WERI-Rb-1 (cell line): Measurements from ENCODE around the gene HOXC12.

ENCODE experiments used
- DNase-seq: peaks from one replicate; pipeline ENCODE4 v3.0.0-alpha.2; 2020
- H3K27ac ChIP-seq: fragments of 250-450 bp; sonication (Bioruptor Pico); 2 replicates; pipeline ENCODE4 v1.5.1; 2020; ENCODE audit warnings: mild to moderate bottlenecking, moderate library complexity
- H3K27me3 ChIP-seq: fragments of 250-450 bp; sonication (Bioruptor Pico); 2 replicates; pipeline ENCODE4 v1.5.1; 2021; ENCODE audit warnings: mild to moderate bottlenecking, low read depth, moderate library complexity; ENCODE audit not compliant: insufficient read depth, severe bottlenecking
- H3K36me3 ChIP-seq: fragments of 250-450 bp; sonication (Bioruptor Pico); 2 replicates; pipeline ENCODE4 v1.5.1; 2020; ENCODE audit warnings: mild to moderate bottlenecking, moderate library complexity
- H3K4me3 ChIP-seq: 2 replicates; pipeline ENCODE4 v1.5.1; 2011; ENCODE audit warnings: low read depth, mild to moderate bottlenecking, control low read depth, low read length
- H3K9me3 ChIP-seq: fragments of 250-450 bp; sonication (Bioruptor Pico); 2 replicates; pipeline ENCODE4 v1.5.1; 2021; ENCODE audit warnings: mild to moderate bottlenecking, moderate library complexity; ENCODE audit not compliant: severe bottlenecking
- CTCF ChIP-seq: IDR thresholded peaks from 2 replicates; pipeline ENCODE4 v1.5.1; 2011; ENCODE audit warnings: low read depth, mild to moderate bottlenecking, control low read depth, inconsistent platforms, low read length

HOXC12 gene

DNA sequence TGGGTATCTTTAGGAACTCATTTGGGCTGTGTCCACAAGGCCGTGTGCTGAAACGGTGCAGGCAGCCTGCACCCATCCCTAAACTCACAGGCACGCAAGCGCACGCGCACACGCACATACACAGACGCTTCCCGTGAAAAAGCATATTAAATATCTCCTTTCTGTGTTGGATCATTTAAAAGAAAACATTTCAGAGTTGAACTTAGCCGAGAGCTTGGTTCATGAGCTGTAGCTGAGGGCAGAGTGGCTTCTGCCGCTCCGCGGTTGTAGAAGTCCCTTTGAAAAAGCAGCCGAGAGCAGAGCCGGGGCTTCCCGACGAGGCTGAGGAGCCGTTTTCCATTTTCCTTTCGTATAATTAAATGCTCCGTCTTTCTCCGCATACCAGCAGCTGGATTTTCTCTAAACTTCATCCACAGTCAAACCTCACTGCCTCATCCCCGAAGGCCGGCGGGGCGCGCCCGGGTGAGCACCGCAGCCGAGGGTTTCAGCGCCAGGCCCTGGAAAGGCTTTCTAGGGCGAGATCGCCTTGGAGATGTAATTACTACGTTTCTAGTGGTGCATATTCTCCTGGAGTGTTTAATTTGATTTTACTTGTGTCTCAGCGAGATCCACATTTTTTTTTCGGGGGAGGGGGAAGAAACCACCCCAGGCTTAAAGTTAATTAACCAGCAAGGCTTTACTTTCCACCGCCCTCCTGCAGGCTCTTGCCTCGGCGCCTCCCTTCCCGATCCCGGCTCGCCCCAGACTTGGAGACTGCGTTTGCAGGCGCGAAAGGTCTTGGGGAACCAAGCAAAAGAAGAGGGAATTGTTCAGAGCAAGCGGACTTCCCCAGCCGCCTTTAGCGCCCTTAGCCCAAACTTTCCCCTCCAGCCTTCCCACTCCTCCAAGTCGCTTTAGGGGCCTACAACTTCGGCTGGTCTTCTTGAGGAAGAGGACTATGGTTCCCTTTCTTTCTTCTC is 19.0 kb upstream of the HOXC12 start:
- Histone ChIP-seq H3K27ac (no peak overlapping the region), H3K4me3 (no peak overlapping the region), H3K36me3 (no peaks in the 10 kb centered on the region), H3K9me3 (no peaks in the 10 kb centered on the region), H3K27me3 (peaks cover 94% of the 10 kb centered on the region)
- no peak for TF ChIP-seq CTCF
- DNase-seq: no peak

- DNase-seq: no peak
- no peaks in the 10 kb centered on the region for H3K36me3 ChIP-seq
- no peak overlapping the region for H3K4me3 ChIP-seq
- no peak overlapping the region for H3K27ac ChIP-seq
- no peak for TF ChIP-seq CTCF
- H3K27me3 ChIP-seq: peaks cover 85% of the 10 kb centered on the region
- no peaks in the 10 kb centered on the region for H3K9me3 ChIP-seq
These were observed 17.6 kb upstream of the HOXC12 start for GRCh38 chr12:53937099-53937498.

GRCh38 chr12:53937596-53938325 is 16.9 kb upstream of the HOXC12 start:
- Histone ChIP-seq H3K4me3 (peak overlapping the region; percentile 43), H3K9me3 (no peaks in the 10 kb centered on the region), H3K36me3 (no peaks in the 10 kb centered on the region), H3K27ac (no peak overlapping the region), H3K27me3 (peaks cover 78% of the 10 kb centered on the region)
- DNase-seq: no peak
- no peak for TF ChIP-seq CTCF

DNA sequence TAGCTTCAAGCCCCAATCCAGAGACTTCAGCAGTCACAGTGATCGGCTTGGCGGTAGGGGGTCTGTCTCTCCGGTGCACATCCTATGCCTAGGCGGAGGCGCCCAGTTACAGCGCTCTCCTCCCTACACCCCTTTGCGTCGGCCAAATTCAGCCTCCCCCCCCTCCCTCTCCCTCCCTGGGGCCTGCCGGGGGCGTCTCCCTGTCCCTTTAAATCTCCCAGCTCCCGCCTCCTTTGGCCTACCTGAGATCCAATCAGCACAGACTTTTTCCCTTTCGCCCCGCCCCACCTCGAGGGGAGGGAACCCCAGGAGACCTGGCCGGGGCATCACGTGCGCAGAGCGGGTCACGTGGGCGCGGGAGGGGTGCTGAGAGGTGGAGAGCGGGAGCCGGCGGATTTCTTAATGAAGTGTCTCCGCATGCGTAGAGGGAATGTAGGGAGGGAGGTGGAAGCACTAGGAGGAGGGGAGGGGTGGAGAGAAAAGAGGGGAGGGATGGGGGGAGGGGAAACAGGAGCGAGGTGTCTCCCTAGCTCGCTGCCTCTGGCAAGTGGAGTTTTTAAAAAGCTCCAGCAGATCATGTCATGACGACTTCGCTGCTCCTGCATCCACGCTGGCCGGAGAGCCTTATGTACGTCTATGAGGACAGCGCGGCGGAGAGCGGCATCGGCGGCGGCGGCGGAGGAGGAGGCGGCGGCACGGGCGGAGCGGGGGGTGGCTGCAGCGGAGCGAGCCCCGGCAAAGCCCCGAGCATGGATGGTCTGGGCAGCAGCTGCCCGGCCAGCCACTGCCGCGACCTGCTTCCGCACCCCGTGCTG is 16.2 kb upstream of the HOXC12 start, which contains the start of gene HOXC13:
Gene HOXC13, plus strand, starts transcription at position 506 of the 815 bp plus-strand sequence. Its CDS starts 76 bp downstream, at position 582.
- Histone ChIP-seq H3K36me3 (no peaks in the 10 kb centered on the region), H3K9me3 (no peaks in the 10 kb centered on the region), H3K27ac (no peak within 1 kb of the TSS), H3K4me3 (peak within 1 kb of the TSS; percentile 43), H3K27me3 (peaks cover 76% of the 10 kb centered on the region)
- peak; percentile 99 for DNase-seq
- TF ChIP-seq CTCF: no peak
